ENCODE data around the gene SLC9A9. TPM values are rescaled to one million over a fixed set of nuclear protein-coding genes. Genes with fewer than 3 reads are reported as not detected.

SLC9A9 gene
- total and polyA plus RNA-seq, 9 of the 15 experiments (the other 6 are each of a cell fraction or from before 2014, with no cell fraction given) = 0.03 to 0.13 TPM; not detected in 7

- TF ChIP-seq, protein P1, sequence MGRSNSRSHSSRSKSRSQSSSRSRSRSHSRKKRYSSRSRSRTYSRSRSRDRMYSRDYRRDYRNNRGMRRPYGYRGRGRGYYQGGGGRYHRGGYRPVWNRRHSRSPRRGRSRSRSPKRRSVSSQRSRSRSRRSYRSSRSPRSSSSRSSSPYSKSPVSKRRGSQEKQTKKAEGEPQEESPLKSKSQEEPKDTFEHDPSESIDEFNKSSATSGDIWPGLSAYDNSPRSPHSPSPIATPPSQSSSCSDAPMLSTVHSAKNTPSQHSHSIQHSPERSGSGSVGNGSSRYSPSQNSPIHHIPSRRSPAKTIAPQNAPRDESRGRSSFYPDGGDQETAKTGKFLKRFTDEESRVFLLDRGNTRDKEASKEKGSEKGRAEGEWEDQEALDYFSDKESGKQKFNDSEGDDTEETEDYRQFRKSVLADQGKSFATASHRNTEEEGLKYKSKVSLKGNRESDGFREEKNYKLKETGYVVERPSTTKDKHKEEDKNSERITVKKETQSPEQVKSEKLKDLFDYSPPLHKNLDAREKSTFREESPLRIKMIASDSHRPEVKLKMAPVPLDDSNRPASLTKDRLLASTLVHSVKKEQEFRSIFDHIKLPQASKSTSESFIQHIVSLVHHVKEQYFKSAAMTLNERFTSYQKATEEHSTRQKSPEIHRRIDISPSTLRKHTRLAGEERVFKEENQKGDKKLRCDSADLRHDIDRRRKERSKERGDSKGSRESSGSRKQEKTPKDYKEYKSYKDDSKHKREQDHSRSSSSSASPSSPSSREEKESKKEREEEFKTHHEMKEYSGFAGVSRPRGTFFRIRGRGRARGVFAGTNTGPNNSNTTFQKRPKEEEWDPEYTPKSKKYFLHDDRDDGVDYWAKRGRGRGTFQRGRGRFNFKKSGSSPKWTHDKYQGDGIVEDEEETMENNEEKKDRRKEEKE (IDR thresholded peaks at IDR 0.05; ENCODE audit: borderline replicate concordance in 1 of 2, control insufficient read depth in 1 of 2, low read depth in 2 of 2, low read length in 1 of 2) = no peak
- no peak for TF ChIP-seq BRF1 (IDR thresholded peaks at IDR 0.05; ENCODE audit: borderline replicate concordance, extremely low read depth, insufficient read length)
- TF ChIP-seq, protein P2, sequence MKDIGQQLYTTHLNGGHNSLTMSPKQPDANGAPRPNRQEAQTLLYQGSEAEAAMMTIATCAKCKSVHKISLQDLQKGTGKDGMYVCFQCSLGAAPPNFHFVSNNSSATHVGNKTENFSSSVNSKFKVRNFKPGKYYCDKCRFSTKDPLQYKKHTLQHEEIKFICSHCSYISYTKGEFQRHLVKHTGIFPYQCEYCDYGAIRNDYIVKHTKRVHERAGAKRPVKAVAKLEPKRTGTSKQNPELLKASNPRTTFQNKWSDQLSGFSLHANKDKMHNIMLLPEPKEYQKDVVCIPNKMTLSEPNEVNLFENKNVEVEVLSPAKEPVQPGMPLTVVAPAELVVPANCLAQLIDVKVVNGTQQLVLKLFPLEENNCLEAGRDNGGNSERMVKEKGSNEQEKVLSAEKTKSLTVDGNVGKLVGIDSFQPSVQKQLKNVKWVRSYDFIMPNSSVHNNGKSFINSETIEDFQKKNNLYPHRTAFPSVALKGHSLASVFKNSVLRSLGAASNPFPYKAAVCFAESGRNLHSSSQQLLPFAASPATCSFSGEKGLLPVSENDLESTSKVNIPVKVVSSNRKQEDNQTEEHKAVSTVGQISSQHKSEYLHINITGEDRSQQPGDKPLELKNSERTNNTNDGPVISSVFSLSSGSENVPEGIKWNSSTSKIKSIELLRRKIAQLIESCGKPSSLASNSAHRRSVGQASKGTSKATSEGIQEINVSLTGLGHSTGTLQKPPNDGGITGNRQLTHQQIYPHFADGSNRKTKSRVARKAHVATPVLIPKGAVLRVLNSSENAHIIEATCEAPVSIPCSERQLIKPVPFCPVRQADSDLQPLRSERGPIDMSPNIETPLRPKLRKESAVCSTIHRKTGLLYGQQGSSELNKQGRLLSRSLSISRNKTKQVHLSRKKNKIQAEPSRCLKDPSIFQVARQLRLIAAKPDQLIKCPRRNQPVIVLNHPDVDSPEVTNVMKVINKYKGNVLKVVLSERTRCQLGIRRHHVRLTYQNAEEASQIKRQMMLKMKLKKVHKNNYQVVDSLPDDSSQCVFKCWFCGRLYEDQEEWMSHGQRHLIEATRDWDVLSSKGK (CRISPR knock-in tag; IDR thresholded peaks at IDR 0.05) = no peak
Measured at GRCh38 chr3:143831994-143832393, 16.3 kb downstream of the SLC9A9 start (continued).
